ENCODE results near the gene SRGAP1.

SRGAP1 gene

GRCh38 chr12:63941879-63942278 lies 97.4 kb downstream of the SRGAP1 start:
- DNase-seq, result no peak

- no peak for DNase-seq
Measured at GRCh38 chr12:63942464-63943241, 98.2 kb downstream of the SRGAP1 start.

- DNase-seq, result no peak
Measured at GRCh38 chr12:63944034-63944579, 99.6 kb downstream of the SRGAP1 start.

DNA sequence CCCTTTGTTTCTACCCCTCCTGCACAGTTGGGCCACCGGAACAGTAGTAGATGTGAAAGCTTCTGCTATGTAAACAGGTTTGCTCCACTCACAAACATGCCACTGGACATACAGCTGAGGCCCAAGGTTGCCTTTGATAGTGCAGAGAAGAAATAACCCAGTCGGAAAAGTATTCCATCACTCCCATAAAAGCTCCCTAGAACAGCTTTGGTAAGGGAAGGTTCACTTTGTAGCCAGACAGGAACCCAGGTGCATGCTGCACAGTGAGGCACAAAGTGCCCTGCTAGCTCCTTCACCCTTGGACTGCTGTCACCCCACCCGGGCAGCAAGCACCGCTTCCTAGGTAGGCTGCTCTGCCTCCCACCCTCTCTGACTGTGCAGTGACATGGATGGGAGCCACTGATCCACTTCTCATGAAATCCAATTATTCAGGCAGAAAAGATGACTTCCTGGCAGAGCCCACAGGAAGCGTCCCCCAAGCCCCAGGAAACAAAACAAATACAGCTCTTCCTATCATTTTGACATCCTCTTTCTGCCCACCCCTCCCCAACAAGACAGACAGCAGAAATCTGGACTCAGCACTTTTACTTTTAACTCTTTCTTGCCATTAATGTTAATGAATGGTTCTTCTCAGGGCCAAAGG lies 100.2 kb downstream of the SRGAP1 start:
- no peak for DNase-seq

DNA sequence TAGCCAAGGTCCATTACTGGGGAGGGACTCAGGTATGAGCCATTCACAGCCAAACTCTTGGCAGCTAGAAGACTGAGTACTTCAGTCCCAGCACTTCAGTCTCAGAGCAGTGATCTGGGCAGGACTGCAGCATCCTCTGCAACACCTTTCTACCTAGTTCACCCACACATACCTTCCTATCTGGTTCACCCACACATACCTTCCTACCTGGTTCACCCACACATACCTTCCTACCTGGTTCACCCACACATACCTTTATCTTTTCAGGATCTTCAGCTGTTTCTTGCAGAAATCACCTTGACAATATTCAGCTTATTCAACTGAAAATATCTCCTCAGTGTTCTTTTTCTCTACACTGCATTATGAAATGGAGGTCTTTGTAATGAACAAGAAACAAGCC lies 101.3 kb downstream of the SRGAP1 start:
- DNase-seq, result no peak

DNA sequence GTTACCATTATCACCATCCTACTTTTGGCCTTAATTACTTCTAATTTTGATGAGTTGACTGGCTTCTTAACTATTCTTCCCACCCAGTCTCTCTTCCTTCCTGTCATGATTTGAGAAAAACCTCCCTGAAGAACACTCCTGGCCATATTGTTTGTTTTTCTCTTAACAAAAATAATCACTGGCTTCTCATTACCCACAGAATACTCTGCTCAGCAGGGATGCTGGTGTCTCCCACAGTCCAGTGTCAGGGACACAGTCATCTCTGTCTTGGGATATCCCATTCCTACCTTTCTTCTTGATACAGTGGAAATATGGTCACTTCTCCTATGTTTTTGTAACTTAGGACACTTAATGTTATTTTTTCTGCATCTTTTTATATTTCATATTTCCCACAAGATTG lies 103.7 kb downstream of the SRGAP1 start:
- no peak for DNase-seq

DNA sequence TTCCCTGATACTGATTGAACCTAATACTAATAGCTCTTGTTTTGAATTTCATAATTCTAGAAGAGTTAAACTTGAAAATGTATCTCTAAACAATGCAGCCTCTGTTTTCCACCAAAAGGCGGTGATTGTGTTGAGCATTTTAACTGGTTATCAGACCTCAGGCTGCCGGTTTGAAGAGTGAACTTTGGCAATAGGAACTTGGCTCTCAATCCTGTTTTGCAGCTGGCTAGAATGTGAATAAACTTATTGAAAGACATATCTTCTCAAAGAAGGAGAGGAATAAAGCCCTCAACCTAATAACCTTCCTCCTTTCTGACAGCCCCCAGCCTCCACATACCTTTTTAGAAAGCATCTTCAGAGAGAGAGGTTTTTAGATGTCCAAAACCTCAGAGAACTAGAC lies 105.4 kb downstream of the SRGAP1 start:
- no peak for DNase-seq

DNA sequence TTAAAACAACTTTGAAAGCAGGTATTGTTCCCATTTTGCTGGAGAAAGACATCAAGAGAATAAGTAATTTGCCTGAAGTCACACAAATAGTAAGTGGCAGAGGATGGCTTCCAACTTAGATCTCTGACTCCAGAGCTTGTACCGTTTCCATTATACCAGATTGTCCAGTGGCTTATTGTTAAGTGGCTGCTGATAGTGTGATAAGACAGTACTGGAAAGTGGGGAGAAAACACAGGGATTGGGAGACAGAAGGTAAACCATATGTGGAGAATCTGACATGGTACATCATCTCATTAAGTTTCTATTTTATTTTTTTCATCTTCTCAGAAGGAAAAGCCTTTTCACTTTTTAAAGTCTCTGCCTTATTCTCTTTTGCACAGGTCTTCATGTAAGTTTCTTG lies 108.5 kb downstream of the SRGAP1 start:
- DNase-seq, result no peak

DNA sequence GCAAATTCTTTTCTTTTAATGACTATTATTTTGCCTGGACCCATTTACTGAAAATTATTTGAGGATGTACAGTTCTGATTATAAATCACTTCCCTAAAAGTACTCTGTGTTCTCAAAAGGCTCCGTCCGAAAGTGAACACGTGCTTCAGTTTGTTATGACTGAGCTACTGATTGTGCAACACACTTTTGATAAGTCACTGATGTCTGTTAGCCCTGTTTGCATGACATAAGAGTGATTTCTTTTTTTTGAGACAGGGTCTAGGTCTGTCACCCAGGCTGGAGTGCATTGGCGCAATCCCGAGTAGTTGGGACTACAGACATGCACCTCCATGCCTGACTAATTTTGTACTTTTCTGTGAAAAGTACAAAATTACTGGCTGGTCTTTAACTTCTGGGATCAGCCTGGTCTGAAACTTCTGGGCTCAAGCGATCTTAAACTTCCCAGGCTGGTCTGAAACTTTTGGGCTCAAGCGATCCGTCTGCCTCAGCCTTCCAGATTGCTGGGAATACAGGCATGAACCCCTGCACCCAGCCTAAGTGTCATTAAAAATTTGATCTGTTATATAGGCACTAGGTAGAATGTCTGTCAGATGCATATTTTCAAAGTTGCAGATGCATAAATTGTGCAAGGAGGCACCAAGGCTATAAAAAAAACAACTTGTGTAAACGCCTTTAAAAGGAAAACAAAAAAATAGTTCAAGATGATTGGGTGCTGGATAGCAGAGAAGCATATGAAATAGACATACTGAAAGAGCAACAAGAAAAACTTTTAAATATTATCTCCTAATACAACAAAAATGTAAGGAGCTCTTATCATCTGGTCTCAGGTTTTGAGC lies 111.5 kb downstream of the SRGAP1 start:
- DNase-seq, result no peak

DNA sequence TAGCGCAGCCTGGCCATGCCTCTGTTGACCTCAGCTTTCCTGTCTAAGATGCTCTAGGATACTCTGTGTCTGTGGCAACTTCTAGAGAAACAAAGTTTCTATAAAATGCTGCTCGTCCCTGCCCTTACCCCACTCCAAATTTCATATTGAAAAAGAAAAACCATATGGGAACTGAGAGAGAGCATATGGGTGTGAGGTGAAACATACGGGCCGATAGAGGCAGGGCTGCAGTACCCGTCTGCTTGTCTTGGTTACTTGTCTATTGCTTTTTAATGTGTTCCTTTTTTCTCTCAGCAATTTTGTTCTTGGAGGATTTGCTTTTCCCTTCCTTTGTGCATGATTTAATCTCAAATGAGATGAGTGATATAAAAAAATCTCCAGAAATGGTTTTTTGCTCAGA lies 113.0 kb downstream of the SRGAP1 start:
- no peak for DNase-seq

- no peak for DNase-seq
Measured at GRCh38 chr12:63958876-63959580, 114.5 kb downstream of the SRGAP1 start.

GRCh38 chr12:63961048-63961447 lies 116.5 kb downstream of the SRGAP1 start:
- DNase-seq, result no peak

- DNase-seq, result no peak
Measured at GRCh38 chr12:63961543-63961942, 117.0 kb downstream of the SRGAP1 start.

- no peak for DNase-seq
Measured at GRCh38 chr12:63963868-63964267, 119.4 kb downstream of the SRGAP1 start.

GRCh38 chr12:63964301-63964700 lies 119.8 kb downstream of the SRGAP1 start:
- DNase-seq, result no peak

DNA sequence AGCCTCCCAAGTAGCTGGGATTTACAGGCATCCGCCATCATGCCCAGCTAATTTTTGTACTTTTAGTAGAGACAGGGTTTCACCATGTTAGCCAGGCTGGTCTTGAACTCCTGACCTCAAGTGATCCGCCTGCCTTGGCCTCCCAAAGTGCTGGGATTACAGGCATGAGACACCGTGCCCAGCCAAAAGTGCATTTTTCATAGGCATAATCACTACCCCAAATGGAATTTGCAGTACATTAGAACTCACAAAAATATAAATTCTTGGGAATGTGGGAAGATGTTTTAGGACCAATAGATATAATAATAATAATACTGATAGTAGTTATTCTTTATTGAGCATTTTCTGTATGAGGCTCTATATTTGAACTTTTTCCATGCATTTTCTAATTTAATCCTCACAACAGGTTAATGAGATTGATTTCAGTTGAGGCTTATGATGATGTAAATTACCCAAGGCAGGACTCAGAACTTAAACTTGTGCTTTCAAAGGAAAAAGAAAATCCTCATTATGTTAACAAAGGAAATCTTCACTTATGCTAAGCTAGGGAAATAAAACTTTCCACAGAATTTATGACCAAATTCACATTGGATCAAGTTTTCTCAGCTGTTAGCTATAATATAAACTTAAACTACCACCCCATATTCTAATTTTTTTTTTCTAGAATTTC lies 121.6 kb downstream of the SRGAP1 start:
- no peak for DNase-seq

GRCh38 chr12:63966606-63966975 lies 122.1 kb downstream of the SRGAP1 start:
- DNase-seq, result no peak

DNA sequence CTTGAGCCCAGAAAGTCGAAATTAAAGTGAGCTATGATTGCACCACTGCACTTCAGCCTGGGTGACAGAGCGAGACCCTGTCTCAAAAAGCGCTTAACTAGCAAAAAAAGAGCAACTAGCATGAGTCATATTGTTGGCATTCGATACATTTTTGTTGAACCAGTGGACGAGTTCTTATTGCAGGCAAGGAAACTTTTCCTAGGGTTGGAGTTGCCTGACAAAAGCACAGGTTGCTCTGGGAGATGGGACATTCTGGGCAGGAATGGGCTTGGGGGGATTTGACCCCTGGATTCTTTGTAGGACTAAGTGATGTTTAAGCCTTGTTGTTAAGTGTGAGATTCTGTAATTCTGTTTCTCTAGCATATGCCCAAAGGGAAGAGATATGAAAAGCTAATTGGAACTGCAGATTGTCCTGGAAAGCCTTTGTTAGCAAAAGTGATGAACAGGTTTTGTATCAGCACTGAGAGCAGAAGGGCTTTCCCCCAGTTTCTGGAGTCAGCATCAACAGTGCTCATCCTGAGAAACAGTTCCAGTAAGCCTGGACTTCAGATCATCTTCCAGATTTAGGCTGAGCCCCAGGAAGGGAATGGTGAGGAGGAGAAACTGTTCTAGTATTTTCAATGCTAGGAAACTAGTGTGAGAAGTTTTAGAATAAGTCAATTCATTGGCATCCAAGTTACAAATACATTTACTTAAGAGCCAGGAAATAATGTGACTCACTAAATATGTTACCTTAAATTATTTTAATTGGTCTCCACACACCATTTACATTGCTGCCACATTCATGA lies 123.1 kb downstream of the SRGAP1 start:
- DNase-seq, result no peak

- DNase-seq, result no peak
Measured at GRCh38 chr12:63968673-63969072, 124.2 kb downstream of the SRGAP1 start.

- DNase-seq, result no peak
Measured at GRCh38 chr12:63976902-63977395, 132.4 kb downstream of the SRGAP1 start.

GRCh38 chr12:63977441-63977840 lies 132.9 kb downstream of the SRGAP1 start:
- DNase-seq, result no peak

All from CD4-positive, alpha-beta T cell treated with Interleukin-17A for 4 hours (primary cell).